ENCODE data around the gene GPC5. TPM values are rescaled to one million over a fixed set of nuclear protein-coding genes. Genes with fewer than 3 reads are reported as not detected.

Gene GPC5
- total RNA-seq, 1 donor from 2014 or later: 0.57 TPM

GRCh38 chr13:92912629-92913028 is 1514.2 kb downstream of the GPC5 start:
- Mint-ChIP-seq H3K4me1 (ENCODE audit: low read depth) (no peaks in the 10 kb centered on the region), H3K27me3 (peaks cover 5% of the 10 kb centered on the region), H3K4me3 (ENCODE audit: low read depth) (no peak overlapping the region), H3K27ac (no peak overlapping the region), H3K9me3 (ENCODE audit: low read depth) (peaks cover 2% of the 10 kb centered on the region), H3K36me3 (ENCODE audit: insufficient read depth) (no peaks in the 10 kb centered on the region)
- DNase-seq (ENCODE audit: low spot score, unreplicated experiment): no peak
- TF ChIP-seq CTCF (IDR thresholded peaks at IDR 0.05; ENCODE audit: unreplicated experiment): no peak

GRCh38 chr13:92913840-92914239 is 1515.4 kb downstream of the GPC5 start:
- TF ChIP-seq CTCF (IDR thresholded peaks at IDR 0.05; ENCODE audit: unreplicated experiment): no peak
- Mint-ChIP-seq H3K27me3 (peaks cover 5% of the 10 kb centered on the region), H3K4me3 (ENCODE audit: low read depth) (no peak overlapping the region), H3K27ac (no peak overlapping the region), H3K4me1 (ENCODE audit: low read depth) (no peaks in the 10 kb centered on the region), H3K36me3 (ENCODE audit: insufficient read depth) (no peaks in the 10 kb centered on the region), H3K9me3 (ENCODE audit: low read depth) (peaks cover 2% of the 10 kb centered on the region)
- no peak for DNase-seq (ENCODE audit: low spot score, unreplicated experiment)

Small RNAs within 50 kb of the gene (microRNA-seq; reads per million reads assigned to microRNA genes)
- gene MIR548AS (ENCODE audit: borderline number of aligned reads, unreplicated experiment): not detected

Other genes with a start within 250 kb of the GPC5 start
- 13.8 and 14.0 TPM in 2 replicates for gene MIR17HG, start 50.9 kb upstream of the GPC5 start, total RNA-seq

All from progenitor cell of endocrine pancreas (in vitro differentiated cells).